ENCODE measurements around the gene DYNLRB2. TPM values are rescaled to one million over a fixed set of nuclear protein-coding genes. Genes with fewer than 3 reads are reported as not detected.

The DYNLRB2 gene
- total and polyA plus RNA-seq, 2 of the 13 experiments (the other 11 are each of a cell fraction or from before 2014, with no cell fraction given) = not detected

- TF ChIP-seq NFAT5 (CRISPR knock-in tag; IDR thresholded peaks at IDR 0.05) (peak; percentile 92; the same call in 1 of the 2 replicates), BORCS8-MEF2B (CRISPR knock-in tag; IDR thresholded peaks at IDR 0.05) (peak; percentile 90), ZNF333 (CRISPR knock-in tag; IDR thresholded peaks at IDR 0.05; ENCODE audit: borderline replicate concordance) (peak; percentile 89), ZBTB44 (CRISPR knock-in tag; IDR thresholded peaks at IDR 0.05) (no peak), ONECUT2 (CRISPR knock-in tag; IDR thresholded peaks at IDR 0.05) (no peak), ARHGAP35 (CRISPR knock-in tag; IDR thresholded peaks at IDR 0.05; ENCODE audit: borderline replicate concordance) (peak; percentile 25; the same call in 1 of the 2 replicates), CBX1 (IDR thresholded peaks at IDR 0.05; ENCODE audit: low read depth) (peak; percentile 99), RFX1 (IDR thresholded peaks at IDR 0.05) (peak; percentile 94), YEATS2 (CRISPR knock-in tag; IDR thresholded peaks at IDR 0.05; ENCODE audit: borderline replicate concordance) (peak; percentile 91), SKI (IDR thresholded peaks at IDR 0.05; ENCODE audit: partially characterized antibody) (no peak), GABPA (IDR thresholded peaks at IDR 0.05; ENCODE audit: low read depth, low read length) (peak; percentile 73), GABPA (CRISPR knock-in tag; IDR thresholded peaks at IDR 0.05; ENCODE audit: low read depth) (peak; percentile 96), POLR2G (IDR thresholded peaks at IDR 0.05; ENCODE audit: low read depth, low read length) (peak; percentile 43; the same call in 1 of the 2 replicates), TMF1 (CRISPR knock-in tag; IDR thresholded peaks at IDR 0.05; ENCODE audit: low read depth) (peak; percentile 93), ZNF615 (CRISPR knock-in tag; IDR thresholded peaks at IDR 0.05; ENCODE audit: borderline replicate concordance) (no peak), ZNF570 (CRISPR knock-in tag; IDR thresholded peaks at IDR 0.05; ENCODE audit: borderline replicate concordance) (no peak), ZBTB26 (CRISPR knock-in tag; IDR thresholded peaks at IDR 0.05; ENCODE audit: borderline replicate concordance) (peak; percentile 47; the same call in 1 of the 2 replicates), CSRNP2 (CRISPR knock-in tag; conservative IDR thresholded peaks at IDR 0.05; ENCODE audit: low read depth) (no peak), EEA1 (CRISPR knock-in tag; IDR thresholded peaks at IDR 0.05; ENCODE audit: borderline replicate concordance) (no peak)
These were observed at the start of gene DYNLRB2 (continued) for GRCh38 chr16:80540516-80541305.

Data from HepG2 (cell line).